ENCODE measurements around the gene ACE.

ACE gene

DNA sequence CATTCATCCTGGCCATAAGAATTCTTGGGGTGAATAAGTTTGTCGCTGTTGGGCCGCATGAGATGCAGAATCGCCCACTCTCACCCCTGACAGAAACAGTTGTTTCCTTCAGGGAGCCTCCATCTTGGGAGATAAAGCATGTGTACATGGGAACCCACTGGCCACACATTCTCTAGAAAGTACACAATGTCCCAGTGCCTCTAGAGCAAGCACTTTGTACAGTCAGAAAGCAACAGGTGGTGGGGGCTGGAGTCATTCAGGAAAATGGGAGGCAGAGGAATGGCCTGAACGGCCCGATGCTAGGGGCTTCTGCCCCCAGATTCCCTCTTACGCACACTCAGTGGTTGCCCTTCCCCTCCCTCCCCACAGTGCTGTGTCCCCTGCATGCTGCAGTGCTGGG, 16.1 kb downstream of the ACE start:
- DNase-seq (ENCODE audit: low spot score) = no peak
- TF ChIP-seq, protein P1, sequence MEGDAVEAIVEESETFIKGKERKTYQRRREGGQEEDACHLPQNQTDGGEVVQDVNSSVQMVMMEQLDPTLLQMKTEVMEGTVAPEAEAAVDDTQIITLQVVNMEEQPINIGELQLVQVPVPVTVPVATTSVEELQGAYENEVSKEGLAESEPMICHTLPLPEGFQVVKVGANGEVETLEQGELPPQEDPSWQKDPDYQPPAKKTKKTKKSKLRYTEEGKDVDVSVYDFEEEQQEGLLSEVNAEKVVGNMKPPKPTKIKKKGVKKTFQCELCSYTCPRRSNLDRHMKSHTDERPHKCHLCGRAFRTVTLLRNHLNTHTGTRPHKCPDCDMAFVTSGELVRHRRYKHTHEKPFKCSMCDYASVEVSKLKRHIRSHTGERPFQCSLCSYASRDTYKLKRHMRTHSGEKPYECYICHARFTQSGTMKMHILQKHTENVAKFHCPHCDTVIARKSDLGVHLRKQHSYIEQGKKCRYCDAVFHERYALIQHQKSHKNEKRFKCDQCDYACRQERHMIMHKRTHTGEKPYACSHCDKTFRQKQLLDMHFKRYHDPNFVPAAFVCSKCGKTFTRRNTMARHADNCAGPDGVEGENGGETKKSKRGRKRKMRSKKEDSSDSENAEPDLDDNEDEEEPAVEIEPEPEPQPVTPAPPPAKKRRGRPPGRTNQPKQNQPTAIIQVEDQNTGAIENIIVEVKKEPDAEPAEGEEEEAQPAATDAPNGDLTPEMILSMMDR (IDR thresholded peaks at IDR 0.05) = no peak
- no peak overlapping the region for H3K27ac ChIP-seq
- H3K4me3 ChIP-seq = no peak overlapping the region

DNA sequence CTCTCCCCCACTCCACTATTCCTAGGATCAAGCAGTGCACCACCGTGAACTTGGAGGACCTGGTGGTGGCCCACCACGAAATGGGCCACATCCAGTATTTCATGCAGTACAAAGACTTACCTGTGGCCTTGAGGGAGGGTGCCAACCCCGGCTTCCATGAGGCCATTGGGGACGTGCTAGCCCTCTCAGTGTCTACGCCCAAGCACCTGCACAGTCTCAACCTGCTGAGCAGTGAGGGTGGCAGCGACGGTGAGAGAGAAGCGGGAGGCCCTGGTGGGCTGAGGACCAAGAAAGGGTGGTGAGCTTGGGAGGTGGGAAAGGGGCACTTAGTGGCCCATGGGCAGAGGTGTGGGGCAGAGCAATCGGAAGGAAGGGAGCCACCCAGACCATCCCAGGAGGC, 16.6 kb downstream of the ACE start:
- TF ChIP-seq, protein P1 (IDR thresholded peaks at IDR 0.05) = no peak
- Histone ChIP-seq H3K27ac (no peak overlapping the region), H3K4me3 (no peak overlapping the region)
- DNase-seq (ENCODE audit: low spot score) = no peak

DNA sequence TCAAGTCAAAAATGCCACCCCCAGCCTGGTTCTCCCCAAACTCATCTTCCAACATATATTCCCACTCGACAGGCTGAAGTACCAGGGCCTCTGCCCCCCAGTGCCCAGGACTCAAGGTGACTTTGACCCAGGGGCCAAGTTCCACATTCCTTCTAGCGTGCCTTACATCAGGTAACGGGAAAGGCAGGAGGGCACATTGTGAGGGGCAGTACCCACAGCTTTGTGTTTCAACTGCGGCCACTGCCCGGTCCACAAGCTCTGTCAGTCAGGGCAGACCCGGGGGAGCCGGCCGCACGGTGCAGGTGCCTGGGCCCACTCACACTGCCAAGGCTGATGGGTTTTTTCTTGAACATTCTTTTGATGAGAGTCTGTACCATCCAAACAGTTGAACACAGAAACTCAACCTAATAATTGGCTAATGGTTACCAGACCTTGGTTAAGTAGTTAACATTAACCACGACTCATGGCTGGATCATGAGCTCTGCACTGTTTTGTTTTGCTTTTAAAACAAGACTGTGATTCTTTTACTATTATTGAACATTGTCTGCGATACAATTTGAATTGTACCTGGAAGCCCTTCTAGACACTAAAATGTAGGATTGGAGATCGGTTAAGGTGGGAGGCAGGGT, 17.6 kb downstream of the ACE start:
- H3K27ac ChIP-seq = no peak overlapping the region
- DNase-seq (ENCODE audit: low spot score) = no peak
- TF ChIP-seq, protein P1 (IDR thresholded peaks at IDR 0.05) = no peak

DNA sequence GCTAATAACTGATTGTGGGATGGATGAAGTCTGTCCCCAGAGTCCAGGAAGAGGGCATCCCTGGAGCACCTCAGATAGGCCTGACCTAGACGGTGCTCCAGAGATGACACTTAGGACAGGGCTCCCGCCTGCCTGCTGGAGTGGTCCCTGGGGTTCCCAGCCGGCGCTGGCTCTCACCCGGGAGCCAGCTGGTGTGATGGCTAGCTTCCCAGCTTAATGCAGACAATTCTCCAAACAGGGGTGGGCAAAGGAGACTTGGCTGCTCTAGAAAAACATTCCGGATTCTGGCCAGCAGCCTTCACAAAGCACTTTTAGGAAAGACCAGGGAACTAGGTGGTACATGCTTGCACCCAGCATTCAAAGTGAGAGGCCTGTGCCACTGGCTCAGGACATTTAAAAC, 18.6 kb downstream of the ACE start:
- Histone ChIP-seq H3K27ac (no peak overlapping the region), H3K4me3 (no peak overlapping the region)
- no peak for DNase-seq (ENCODE audit: low spot score)
- TF ChIP-seq, protein P1 (IDR thresholded peaks at IDR 0.05) = no peak

More for the DNA sequence above, 17.6 kb downstream of the ACE start:
- H3K4me3 ChIP-seq = no peak overlapping the region

DNA sequence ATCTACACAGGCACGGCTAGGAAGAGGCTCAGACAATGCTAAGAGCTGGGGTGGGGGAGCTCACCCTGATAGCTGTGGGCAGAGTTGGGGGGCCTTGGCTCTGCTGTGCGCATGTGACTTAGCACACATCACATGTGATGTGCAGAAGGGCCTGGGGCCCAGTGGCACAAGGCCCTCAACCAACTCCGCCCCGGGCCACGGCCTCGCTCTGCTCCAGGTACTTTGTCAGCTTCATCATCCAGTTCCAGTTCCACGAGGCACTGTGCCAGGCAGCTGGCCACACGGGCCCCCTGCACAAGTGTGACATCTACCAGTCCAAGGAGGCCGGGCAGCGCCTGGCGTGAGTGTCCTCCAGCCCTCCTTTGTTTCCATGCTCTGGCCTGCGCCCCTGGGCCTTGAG, 19.3 kb downstream of the ACE start:
- no peak overlapping the region for H3K27ac ChIP-seq
- H3K4me3 ChIP-seq = no peak overlapping the region
- no peak for DNase-seq (ENCODE audit: low spot score)
- TF ChIP-seq, protein P1 (IDR thresholded peaks at IDR 0.05) = no peak

DNA sequence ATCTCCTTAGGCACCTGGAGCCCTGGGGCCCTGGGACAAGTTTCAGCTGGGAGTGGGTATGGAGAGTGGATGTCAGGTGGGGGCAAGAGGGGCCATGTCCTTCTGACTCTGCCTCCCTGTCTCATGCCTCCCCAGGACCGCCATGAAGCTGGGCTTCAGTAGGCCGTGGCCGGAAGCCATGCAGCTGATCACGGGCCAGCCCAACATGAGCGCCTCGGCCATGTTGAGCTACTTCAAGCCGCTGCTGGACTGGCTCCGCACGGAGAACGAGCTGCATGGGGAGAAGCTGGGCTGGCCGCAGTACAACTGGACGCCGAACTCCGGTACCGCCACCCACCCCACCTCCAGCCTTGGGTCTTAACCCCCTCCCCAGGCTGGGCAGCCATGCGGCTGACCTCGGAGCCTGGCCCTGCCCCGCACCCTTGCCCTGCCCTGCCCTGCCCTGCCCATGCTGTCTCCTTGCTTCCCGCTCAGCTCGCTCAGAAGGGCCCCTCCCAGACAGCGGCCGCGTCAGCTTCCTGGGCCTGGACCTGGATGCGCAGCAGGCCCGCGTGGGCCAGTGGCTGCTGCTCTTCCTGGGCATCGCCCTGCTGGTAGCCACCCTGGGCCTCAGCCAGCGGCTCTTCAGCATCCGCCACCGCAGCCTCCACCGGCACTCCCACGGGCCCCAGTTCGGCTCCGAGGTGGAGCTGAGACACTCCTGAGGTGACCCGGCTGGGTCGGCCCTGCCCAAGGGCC, 20.0 kb downstream of the ACE start:
- TF ChIP-seq, protein P1 (IDR thresholded peaks at IDR 0.05) = no peak
- Histone ChIP-seq H3K27ac (no peak overlapping the region), H3K4me3 (no peak overlapping the region)
- no peak for DNase-seq (ENCODE audit: low spot score)

All from coronary artery (tissue), 2 donors.